ENCODE measurements around the gene ACOX1. TPM values are rescaled to one million over a fixed set of nuclear protein-coding genes. Genes with fewer than 3 reads are reported as not detected.

ACOX1 gene
- polyA plus RNA-seq, 3 donors, result 21.6 to 49.7 (median 49.2) TPM

DNA sequence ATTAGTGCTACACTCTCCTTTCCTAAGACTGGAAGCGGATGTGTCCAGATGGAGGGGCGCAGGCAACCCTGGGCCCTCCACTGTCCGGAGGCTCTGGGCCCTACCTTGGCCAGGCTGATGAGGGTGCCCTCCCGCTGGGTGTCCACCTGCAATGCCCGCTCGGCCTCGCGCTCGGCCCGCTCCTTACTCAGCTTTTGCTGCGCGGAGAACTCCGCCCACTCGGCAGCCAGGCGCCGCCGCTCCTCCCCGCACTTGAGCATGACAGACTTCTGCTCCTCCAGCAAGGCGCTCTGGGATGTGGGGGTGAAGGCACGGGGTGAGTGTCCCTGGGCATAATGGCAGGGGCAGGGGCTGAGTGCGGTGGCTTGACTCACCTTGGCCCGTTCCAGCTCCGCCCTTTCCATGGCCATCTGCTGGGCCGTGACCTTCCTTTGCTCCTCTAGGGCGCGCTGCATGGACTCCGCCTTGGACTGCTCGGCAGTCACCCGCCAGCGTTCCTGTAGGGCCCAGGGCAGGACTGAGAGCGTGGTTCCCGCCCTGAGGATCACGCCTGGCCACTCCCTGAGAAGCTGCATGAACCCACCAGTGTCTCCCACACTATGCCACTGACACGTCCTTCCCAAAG, 64.2 kb downstream of the ACOX1 start:
- no peaks in the 10 kb centered on the region for H3K27me3 ChIP-seq (ENCODE audit: control insufficient read depth in 2 of 2, insufficient read depth in 2 of 2, low read length in 2 of 2)
- H3K9ac ChIP-seq (ENCODE audit: insufficient read depth, low read length, poor library complexity, severe bottlenecking), result no peak overlapping the region
- Mint-ChIP-seq H3K4me3 (no peak overlapping the region), H3K27ac (peak overlapping the region in 1 of 7 donors; percentile 7), H3K4me1 (peaks cover 1% of the 10 kb centered on the region), H3K9me3 (peaks cover 0 to 2% (median 0%) of the 10 kb centered on the region in 7 donors), H3K27me3 (ENCODE audit: low read depth in 3 of 3) (peaks cover 2 to 3% (median 2%) of the 10 kb centered on the region in 3 donors), H3K36me3 (no peaks in the 10 kb centered on the region)
- no peak overlapping the region for H3K4me3 ChIP-seq (replicated peaks in 1 of 3; ENCODE audit: low read depth in 2 of 3, low read length in 3 of 3)
- H4K20me1 ChIP-seq (ENCODE audit: insufficient read depth, low read length), result no peaks in the 10 kb centered on the region
- H3K79me2 ChIP-seq (ENCODE audit: insufficient read depth, low read length), result no peaks in the 10 kb centered on the region
- TF ChIP-seq, protein P1, sequence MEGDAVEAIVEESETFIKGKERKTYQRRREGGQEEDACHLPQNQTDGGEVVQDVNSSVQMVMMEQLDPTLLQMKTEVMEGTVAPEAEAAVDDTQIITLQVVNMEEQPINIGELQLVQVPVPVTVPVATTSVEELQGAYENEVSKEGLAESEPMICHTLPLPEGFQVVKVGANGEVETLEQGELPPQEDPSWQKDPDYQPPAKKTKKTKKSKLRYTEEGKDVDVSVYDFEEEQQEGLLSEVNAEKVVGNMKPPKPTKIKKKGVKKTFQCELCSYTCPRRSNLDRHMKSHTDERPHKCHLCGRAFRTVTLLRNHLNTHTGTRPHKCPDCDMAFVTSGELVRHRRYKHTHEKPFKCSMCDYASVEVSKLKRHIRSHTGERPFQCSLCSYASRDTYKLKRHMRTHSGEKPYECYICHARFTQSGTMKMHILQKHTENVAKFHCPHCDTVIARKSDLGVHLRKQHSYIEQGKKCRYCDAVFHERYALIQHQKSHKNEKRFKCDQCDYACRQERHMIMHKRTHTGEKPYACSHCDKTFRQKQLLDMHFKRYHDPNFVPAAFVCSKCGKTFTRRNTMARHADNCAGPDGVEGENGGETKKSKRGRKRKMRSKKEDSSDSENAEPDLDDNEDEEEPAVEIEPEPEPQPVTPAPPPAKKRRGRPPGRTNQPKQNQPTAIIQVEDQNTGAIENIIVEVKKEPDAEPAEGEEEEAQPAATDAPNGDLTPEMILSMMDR (IDR thresholded peaks at IDR 0.05), result no peak
- no peak overlapping the region for H3K4me2 ChIP-seq (replicated peaks; ENCODE audit: extremely low read depth, low read length, poor library complexity, severe bottlenecking)
- no peaks in the 10 kb centered on the region for H3K4me1 ChIP-seq (ENCODE audit: control insufficient read depth in 1 of 2, insufficient read depth in 2 of 2, low read length in 2 of 2)
- no peaks in the 10 kb centered on the region for H3K36me3 ChIP-seq (replicated peaks in 1 of 2; ENCODE audit: control insufficient read depth in 1 of 2, insufficient read depth in 2 of 2, low read length in 2 of 2)
- H3K27ac ChIP-seq (ENCODE audit: low read depth in 1 of 2, low read length in 2 of 2), result no peak overlapping the region
- H3K9me3 ChIP-seq (replicated peaks in 1 of 2; ENCODE audit: control insufficient read depth in 1 of 2, insufficient read depth in 1 of 2, low read length in 2 of 2), result no peaks in the 10 kb centered on the region
- H2AFZ ChIP-seq (ENCODE audit: insufficient read depth, low read depth, low read length, poor library complexity, severe bottlenecking), result no peak overlapping the region
- 97% methylated on average over 26 of the region's 34 CpGs for WGBS (ENCODE audit: insufficient coverage)
- intact Hi-C loops (cut with micrococcal nuclease), result no loop called here
- peak in 1 of 3 donors; percentile 2 for DNase-seq

GRCh38 chr17:75913537-75914210, 65.3 kb downstream of the ACOX1 start:
- H3K9me3 Mint-ChIP-seq, result peaks cover 0 to 2% (median 0%) of the 10 kb centered on the region in 7 donors
- Histone ChIP-seq H3K27me3 (ENCODE audit: control insufficient read depth in 2 of 2, insufficient read depth in 2 of 2, low read length in 2 of 2) (no peaks in the 10 kb centered on the region), H4K20me1 (ENCODE audit: insufficient read depth, low read length) (no peaks in the 10 kb centered on the region), H3K9ac (ENCODE audit: insufficient read depth, low read length, poor library complexity, severe bottlenecking) (no peak overlapping the region), H2AFZ (ENCODE audit: insufficient read depth, low read depth, low read length, poor library complexity, severe bottlenecking) (no peak overlapping the region), H3K4me3 (replicated peaks in 1 of 3; ENCODE audit: low read depth in 2 of 3, low read length in 3 of 3) (no peak overlapping the region), H3K9me3 (replicated peaks in 1 of 2; ENCODE audit: control insufficient read depth in 1 of 2, insufficient read depth in 1 of 2, low read length in 2 of 2) (no peaks in the 10 kb centered on the region), H3K4me1 (ENCODE audit: control insufficient read depth in 1 of 2, insufficient read depth in 2 of 2, low read length in 2 of 2) (no peaks in the 10 kb centered on the region), H3K27ac (ENCODE audit: low read depth in 1 of 2, low read length in 2 of 2) (no peak overlapping the region), H3K4me2 (replicated peaks; ENCODE audit: extremely low read depth, low read length, poor library complexity, severe bottlenecking) (no peak overlapping the region), H3K36me3 (replicated peaks in 1 of 2; ENCODE audit: control insufficient read depth in 1 of 2, insufficient read depth in 2 of 2, low read length in 2 of 2) (no peaks in the 10 kb centered on the region), H3K79me2 (ENCODE audit: insufficient read depth, low read length) (no peaks in the 10 kb centered on the region)
- no peak overlapping the region for H3K4me3 Mint-ChIP-seq
- H3K4me1 Mint-ChIP-seq, result peaks cover 1% of the 10 kb centered on the region
- intact Hi-C loops (cut with micrococcal nuclease), result no loop called here
- TF ChIP-seq, protein P1 (IDR thresholded peaks at IDR 0.05), result no peak
- H3K27ac Mint-ChIP-seq, result no peak overlapping the region
- peak in 1 of 3 donors; percentile 2 for DNase-seq
- no peaks in the 10 kb centered on the region for H3K36me3 Mint-ChIP-seq
- WGBS (ENCODE audit: insufficient coverage), result 98% methylated on average over 30 of the region's 32 CpGs
- peaks cover 2 to 3% (median 2%) of the 10 kb centered on the region in 3 donors for H3K27me3 Mint-ChIP-seq (ENCODE audit: low read depth in 3 of 3)
